Measurements from ENCODE around the gene PTPRD.

DNA sequence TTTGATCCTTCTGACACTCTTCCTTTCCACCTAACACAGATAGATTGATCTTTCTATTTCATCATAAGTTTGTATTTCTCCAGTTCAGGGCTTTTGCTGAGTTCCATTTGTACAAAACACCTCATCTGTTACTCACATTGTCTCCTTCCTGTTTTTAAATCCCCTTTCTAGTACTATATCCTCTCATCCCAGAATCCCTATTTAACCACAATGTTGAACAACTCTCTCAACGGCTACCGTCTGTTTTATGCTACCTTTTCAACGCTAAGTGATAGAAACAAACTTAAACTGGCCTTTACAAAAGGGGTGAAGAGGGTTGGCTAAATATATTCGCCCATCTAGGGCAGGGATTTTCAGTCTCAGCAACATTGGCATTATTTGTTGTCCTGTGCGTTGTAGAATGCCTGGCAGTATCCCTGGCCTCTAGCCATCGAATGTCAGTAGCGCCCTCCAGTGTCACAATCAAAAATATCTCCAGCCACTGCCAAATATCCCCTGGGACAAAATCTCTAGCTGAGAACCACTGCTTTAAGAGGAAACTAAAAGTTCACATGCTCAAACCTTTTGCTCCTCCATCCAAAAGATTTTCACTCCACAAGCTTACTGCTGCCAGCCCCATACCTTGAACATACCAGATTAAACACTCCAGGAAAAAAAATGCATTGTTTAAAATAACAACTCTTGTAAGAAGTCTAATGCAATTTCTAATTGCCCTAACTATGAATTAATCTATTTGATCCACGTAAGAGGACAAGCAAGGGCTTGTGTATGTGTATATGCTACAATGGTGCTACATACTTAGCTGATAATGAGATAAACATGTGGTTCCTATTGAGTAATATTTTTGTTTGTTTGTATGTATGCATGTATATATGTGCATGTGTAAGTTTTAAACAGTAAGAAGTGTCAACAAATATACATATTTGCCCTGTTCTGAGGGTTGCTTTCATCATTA lies 344.0 kb downstream of the PTPRD start:
- TF ChIP-seq, protein P1, sequence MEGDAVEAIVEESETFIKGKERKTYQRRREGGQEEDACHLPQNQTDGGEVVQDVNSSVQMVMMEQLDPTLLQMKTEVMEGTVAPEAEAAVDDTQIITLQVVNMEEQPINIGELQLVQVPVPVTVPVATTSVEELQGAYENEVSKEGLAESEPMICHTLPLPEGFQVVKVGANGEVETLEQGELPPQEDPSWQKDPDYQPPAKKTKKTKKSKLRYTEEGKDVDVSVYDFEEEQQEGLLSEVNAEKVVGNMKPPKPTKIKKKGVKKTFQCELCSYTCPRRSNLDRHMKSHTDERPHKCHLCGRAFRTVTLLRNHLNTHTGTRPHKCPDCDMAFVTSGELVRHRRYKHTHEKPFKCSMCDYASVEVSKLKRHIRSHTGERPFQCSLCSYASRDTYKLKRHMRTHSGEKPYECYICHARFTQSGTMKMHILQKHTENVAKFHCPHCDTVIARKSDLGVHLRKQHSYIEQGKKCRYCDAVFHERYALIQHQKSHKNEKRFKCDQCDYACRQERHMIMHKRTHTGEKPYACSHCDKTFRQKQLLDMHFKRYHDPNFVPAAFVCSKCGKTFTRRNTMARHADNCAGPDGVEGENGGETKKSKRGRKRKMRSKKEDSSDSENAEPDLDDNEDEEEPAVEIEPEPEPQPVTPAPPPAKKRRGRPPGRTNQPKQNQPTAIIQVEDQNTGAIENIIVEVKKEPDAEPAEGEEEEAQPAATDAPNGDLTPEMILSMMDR (IDR thresholded peaks at IDR 0.05 in 2 of 3, conservative IDR thresholded peaks at IDR 0.05 in 1 of 3; ENCODE audit: borderline replicate concordance in 1 of 3, insufficient read depth in 1 of 3, low read depth in 2 of 3, low read length in 2 of 3) = peak in 1 of 3 experiments; percentile 18; a peak in 1 of 6 replicates
- TF ChIP-seq RAD21 (IDR thresholded peaks at IDR 0.05; ENCODE audit: low read depth) (no peak), EZH2 (IDR thresholded peaks at IDR 0.05) (no peak), REST (IDR thresholded peaks at IDR 0.05; ENCODE audit: low read depth) (no peak), ZBTB33 (IDR thresholded peaks at IDR 0.05; ENCODE audit: extremely low read depth, insufficient replicate concordance, low read length) (no peak), POLR2A (IDR thresholded peaks at IDR 0.05; ENCODE audit: borderline replicate concordance, extremely low read depth, insufficient read depth, insufficient read length) (no peak), POLR2AphosphoS5 (IDR thresholded peaks at IDR 0.05; ENCODE audit: low read depth, low read length) (no peak), EGR1 (IDR thresholded peaks at IDR 0.05; ENCODE audit: low read depth) (no peak), ZFX (IDR thresholded peaks at IDR 0.05) (no peak), EZH2phosphoT487 (IDR thresholded peaks at IDR 0.05; ENCODE audit: borderline replicate concordance) (no peak), SIN3A (IDR thresholded peaks at IDR 0.05; ENCODE audit: low read depth) (no peak)
